HG02852 (cell line): ENCODE data around the gene HOXD3.

Experiments
- ATAC-seq: cut with Tn5 transposase; IDR thresholded peaks from one replicate; pipeline ENCODE4 v1.9.1; 2021; ENCODE audit warnings: mild to moderate bottlenecking, moderate library complexity; ENCODE audit not compliant: unreplicated experiment

HOXD3 gene

DNA sequence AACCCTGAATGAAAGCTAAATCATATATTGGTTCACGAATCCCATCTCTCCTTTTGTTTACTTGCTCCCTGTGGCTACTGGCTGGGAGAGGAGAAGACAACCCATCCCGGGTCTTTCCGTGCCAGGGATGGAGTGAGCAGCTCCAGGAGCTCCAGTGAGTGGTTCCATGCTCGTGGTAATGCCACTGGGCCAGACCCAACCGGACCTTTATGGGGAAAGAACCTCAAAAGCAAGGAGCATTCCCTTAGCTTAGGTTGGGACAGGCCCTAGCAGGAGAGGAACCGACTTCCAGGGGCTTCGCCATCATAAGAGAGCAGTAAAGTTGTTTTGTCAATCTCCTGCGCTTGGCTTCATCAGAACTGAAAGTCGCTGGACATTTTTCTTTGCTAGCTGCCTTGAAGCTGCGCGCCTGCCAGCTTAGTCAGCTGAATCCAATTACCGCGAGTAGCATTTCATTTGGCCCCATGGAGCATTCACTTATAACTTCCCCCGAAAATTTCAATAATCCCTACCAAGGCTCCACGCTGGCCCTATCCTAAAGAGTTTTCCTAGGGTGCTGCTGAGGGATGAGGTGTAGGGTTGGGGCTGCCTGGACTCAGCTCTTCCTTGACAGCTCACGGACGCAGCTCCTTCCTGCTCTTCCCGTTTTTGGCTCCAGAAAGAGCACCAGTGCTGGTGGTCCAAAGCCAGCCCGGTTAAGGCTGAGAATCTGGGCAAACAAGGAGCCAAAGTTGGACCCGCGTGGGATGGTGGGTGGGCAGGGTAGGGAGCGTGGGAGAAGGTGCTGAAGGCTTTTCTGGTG, 4.9 kb downstream of the HOXD3 start:
- ATAC-seq, result no peak

DNA sequence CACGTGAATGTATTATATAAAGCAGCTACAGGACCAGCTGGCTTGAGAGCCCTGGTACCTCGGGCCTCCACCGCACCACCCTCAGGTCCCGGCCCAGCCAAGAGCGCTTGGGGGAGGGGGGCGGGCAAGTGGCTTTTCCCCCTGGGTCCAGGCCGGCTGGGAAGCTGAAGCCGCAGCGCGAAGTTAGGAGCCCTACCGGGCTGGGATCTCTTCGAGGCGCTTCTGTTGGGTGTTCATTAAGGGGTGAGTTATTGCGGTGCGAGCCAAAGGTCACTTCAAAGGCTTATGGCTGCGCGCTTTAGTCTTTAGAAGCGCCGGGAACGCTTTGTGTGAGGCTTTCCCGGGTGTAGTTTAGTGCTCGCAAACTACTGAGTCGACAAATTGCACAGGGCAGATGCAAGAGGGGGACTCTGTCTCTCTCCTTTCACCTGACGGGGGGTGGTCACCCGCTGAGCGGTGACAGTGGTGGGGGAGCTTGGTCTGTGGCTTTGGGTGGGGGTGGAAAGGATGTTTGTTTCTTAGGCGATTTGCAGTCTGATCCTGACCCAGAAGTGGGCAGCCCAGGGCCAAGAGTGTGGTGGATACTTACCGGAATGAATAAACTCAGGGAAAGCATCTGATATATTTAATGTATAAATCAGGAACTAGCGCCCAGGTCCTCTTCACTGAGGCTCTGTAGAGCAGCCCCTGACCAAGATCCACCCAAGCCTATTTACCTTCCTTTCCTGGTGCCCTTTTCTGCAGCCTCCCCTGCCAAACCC, 6.0 kb downstream of the HOXD3 start:
- no peak for ATAC-seq

DNA sequence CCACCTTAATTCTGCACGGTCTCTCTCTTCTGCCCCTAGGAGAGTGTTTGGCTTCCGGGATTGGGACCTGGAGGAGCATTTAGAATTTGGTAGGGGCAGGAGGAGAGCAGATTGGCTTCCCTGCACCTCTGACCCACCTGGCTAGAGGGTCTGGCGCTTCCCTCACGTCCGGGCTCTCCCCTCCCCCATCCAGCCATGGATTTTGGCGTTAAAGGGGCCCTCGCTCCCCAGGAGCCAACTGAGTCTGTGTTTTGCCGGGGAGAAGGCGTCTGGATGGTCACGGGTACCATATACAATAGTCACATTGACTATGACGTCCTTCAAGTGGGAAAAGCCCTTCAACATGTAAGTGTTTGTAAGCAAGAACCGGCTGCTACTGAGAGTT, 6.6 kb downstream of the HOXD3 start:
- ATAC-seq, result no peak

DNA sequence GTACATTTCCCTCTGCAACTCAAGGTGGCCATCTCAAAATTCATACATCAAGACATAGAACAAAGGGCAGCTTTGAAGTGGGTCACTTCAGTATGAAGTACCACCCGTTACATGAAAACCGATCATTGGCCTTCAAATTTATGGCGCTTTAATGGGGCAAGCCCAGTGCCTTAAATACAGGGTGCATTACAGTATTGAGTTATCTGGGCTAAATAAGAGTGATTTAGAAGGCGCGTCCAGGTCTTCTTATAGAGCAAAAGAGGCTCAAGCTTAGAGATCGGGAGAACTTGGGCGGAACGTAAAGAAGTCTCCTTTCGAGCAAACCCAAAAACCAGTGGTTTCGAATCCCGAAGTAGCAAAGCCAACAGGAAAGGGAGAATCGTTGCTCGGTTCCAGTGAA, 7.1 kb downstream of the HOXD3 start:
- no peak for ATAC-seq

DNA sequence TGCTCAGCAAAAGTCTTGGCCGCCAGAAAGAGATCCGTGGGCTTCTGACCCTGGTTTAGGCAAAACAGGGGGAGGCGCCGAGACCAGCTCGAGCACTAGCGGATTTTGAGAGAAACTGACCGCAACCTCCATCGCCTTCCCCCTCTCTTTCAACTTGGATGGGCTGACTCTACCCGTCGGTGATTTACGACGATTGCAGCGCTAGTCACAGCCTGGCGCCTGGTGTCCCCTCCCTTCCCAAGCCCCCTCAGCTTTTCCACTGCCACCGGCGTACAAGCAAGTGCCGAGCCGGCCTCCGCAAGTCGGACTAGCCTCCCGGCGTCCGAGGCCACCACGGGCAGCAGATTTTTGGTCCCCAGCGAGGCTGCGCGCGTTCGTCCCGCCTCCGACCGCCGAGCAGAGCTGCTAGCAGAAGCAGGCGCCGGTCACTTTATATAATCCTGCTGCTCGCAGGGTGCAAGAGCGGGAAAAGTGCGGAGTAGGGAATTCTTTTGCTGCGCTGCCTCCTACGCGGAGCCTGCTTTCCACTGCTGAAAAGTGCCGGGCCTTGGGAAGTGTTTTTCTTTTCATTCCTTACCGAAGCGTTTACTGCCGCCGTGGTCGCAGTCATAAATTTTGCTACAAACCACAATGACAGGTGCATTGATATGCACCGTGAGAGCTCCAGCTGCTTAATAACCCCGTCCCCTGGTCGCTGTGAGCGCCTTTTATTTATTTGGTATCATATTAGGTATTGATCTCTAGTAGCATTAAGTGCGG, 7.7 kb downstream of the HOXD3 start:
- ATAC-seq, result no peak

DNA sequence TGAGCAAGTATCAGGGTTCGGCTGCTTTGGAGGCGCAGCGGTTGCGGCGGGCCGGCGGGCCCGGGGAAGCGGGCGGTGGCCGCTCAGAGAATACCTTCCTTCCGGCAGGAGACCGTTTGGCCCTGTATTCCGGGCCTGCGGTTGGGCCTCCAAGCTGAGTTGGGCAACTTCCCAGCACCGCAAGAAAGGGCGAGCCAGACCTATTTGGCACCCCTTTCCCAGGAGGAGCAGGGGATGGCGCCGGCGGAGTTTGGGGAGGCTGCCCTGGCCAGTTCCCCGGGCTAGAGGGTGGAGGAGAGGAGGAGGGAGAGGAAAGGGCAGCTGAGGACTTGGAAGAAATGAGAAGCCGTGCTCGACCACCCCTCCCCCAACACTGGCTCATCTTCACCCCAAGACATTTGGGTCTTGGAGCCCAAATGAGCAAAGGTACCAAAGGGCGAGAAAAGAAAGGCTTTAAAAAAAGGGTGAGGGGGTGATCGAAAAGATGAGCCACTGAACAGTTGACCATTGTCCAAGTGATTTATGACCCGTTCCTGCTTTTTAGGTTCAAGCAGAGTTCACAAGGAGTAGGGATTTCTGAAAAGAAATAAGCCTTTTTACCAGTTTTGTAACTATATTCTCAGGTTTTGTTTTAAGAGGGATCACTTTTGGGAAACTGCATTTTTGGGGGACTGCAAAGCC, 8.4 kb downstream of the HOXD3 start:
- ATAC-seq, result no peak

- ATAC-seq, result no peak
These were observed 9.2 kb downstream of the HOXD3 start for GRCh38 chr2:176166272-176166671.

DNA sequence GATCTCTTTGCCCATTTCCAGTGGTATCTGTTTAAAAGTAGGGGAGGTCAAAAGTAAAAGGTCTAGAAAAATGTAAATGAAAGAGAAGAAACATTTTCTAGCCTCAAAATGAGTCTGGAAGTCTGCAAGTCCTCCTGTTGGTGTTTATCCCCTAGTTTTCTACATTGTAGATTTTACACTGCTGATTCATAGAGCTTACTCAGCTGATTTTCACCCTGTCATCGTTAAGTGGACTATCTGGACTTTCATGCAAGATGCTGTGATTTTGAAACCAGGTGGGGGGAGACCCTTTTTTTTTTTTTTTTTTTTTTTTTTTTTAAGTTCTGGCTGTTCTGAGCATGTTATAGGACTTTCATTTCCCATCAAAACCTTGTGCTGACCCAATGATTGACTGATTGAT, 10.3 kb downstream of the HOXD3 start:
- no peak for ATAC-seq

GRCh38 chr2:176169181-176169580, 12.1 kb downstream of the HOXD3 start:
- ATAC-seq, result no peak

DNA sequence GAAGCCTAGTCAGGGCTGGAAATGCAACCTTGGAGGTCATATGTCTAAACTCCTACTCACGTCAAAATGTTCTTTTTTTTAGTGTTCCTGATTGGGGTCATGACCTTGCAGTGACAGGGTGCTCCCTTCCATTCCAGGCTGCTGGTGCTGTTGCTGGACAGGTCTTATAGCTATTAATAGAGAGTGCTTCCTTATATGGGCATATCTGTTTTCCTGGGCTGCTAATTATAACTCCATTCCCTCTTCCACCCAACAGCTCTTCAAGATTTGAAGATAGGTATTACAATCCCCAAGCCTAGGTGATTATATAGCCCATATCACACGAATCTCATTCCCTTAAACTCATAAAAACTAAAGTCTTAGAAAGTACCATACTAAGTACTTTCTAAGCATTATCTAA, 12.6 kb downstream of the HOXD3 start:
- ATAC-seq, result no peak

DNA sequence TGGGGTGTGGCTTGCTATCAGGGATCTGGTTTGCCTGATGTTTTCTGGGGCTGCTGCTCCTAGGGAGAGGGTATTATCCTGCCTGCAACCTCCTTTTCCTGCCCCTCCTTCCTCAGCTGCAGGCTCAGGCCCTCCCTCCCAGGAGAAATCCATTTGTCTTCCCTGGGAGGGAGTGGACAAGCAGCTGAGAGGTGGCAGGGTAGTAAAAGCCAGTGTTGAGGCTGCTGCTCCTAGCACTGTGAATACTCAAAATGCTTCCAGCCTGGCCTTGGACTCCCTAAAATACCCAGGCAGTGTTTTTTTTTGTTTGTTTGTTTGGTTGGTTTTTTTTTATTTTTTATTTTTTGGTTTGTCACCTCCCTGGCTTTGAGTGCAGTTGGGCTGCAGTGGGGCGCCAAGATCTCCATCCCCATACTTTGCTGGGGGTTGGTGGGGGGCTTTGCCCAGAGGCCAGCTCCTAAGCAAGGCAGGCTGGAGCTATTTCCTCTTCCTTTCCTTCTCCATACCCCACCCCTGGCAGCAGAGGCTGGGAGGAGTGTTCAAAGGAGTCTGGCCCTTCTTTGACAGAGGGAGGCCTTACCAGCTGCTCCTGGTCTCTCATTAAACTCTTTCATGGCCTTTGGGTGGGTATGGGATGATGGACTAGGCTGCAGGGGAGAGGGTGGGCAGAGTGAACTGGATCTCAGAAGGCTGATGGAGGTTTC, 13.6 kb downstream of the HOXD3 start:
- ATAC-seq, result no peak

GRCh38 chr2:176171351-176172006, 14.4 kb downstream of the HOXD3 start:
- ATAC-seq, result no peak

GRCh38 chr2:176172007-176172894, 15.1 kb downstream of the HOXD3 start:
- no peak for ATAC-seq

DNA sequence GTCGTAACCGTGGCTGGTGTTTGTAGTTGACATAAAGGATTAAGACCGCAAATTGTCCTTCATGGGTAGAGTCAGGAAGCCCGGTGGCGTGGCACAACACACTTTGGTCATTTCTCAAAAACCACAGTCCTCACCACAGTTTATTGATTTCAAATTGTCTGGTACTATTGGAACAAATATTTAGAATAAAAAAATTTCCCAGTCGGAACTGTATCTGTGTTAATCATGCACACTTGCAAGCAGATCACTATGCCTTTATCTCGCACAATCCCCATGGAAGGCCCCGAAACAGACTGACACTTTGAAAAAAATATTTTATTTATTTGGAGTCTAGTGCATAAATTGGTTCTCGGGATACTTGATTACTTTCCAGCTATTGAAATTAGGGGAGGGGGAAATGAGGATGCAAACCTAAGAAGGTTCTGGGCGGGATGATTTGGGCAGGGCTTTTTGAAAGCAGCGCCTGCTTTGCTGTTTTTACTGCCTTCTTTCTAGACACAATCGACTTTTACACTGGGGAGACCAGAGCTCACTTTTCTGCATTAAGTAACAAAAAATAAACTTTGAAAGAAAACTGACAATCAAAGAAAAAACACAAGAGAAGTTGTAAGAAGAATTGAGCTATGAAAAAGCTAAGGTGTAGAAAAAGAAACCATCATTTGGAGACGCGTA, 15.9 kb downstream of the HOXD3 start:
- no peak for ATAC-seq

DNA sequence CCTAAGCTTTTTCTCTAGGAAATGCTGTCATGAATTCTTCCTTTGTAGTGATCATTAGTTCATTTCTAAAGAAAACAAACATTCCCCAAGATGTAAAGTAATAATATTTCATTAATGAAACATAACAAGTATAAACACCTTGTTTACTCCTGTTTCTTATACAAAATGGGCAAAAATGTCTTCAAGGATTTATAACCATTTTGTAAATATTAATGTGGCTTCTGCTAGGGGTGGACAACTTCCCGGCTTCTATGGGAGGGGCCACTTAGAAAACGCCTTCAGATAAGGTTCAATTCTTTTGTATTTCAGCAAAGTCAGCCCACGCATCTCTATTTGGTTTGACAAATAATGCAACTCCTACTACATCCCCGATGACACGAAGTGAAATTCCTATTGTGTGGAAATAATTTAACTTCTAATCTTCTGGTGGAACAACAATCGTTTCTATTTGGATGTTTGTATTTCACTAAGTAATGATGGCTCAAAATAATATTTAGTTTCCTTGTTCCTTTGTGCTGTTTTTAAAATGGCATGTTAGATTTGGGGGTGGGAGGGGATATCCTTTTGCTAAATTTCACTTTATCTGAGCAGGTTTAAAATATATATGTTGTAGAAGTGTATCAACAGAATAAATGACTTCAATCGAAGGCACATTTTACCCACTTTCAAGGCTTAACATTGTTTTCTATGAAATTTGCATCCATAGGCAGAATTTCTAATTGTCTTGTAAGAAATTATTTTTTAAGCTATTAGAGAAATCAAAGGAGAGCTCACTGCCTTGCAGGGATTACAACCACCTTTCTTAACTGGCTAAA, 16.7 kb downstream of the HOXD3 start:
- no peak for ATAC-seq

GRCh38 chr2:176174382-176174823, 17.3 kb downstream of the HOXD3 start:
- no peak for ATAC-seq
